Colon (tissue), 2 donors: ENCODE measurements around the gene DEDD2.

Experiments used
- FAIRE-seq: peaks from 2 replicates; lab custom pipeline; 2012; peaks lifted over from hg19 to GRCh38; lab: Jason Lieb, UNC
- donor health status: control.
- donor health status: control.

DEDD2 gene

GRCh38 chr19:42248270-42249148 is 31.0 kb upstream of the DEDD2 start:
- no peak for FAIRE-seq

- FAIRE-seq: no peak
These were observed 30.2 kb upstream of the DEDD2 start for GRCh38 chr19:42247640-42248199.

GRCh38 chr19:42246922-42247639 is 29.6 kb upstream of the DEDD2 start:
- FAIRE-seq: no peak

GRCh38 chr19:42246143-42246921 is 28.9 kb upstream of the DEDD2 start:
- no peak for FAIRE-seq

- no peak for FAIRE-seq
These were observed 27.8 kb upstream of the DEDD2 start for GRCh38 chr19:42245231-42245630.

- no peak for FAIRE-seq
These were observed 27.1 kb upstream of the DEDD2 start for GRCh38 chr19:42244347-42245220.

- FAIRE-seq: peak; percentile 89
These were observed 25.3 kb upstream of the DEDD2 start, which contains the start of gene GSK3A for GRCh38 chr19:42242512-42243409. TSS of gene GSK3A (minus strand) at chr19:42242602. CDS start at chr19:42242465, 137 bp downstream.

- no peak for FAIRE-seq
These were observed 24.6 kb upstream of the DEDD2 start for GRCh38 chr19:42242069-42242511.

GRCh38 chr19:42241279-42241678 is 23.8 kb upstream of the DEDD2 start:
- FAIRE-seq: no peak

- no peak for FAIRE-seq
These were observed 22.2 kb upstream of the DEDD2 start for GRCh38 chr19:42239544-42240220.

GRCh38 chr19:42235181-42235580 is 17.7 kb upstream of the DEDD2 start:
- FAIRE-seq: no peak

GRCh38 chr19:42234364-42234763 is 16.9 kb upstream of the DEDD2 start:
- FAIRE-seq: no peak

GRCh38 chr19:42233678-42234292 is 16.3 kb upstream of the DEDD2 start:
- no peak for FAIRE-seq

- no peak for FAIRE-seq
These were observed 15.6 kb upstream of the DEDD2 start for GRCh38 chr19:42233106-42233505.

- no peak for FAIRE-seq
These were observed 15.0 kb upstream of the DEDD2 start for GRCh38 chr19:42232435-42232834.

GRCh38 chr19:42230571-42230970 is 13.1 kb upstream of the DEDD2 start:
- no peak for FAIRE-seq

- no peak for FAIRE-seq
These were observed 12.4 kb upstream of the DEDD2 start for GRCh38 chr19:42229855-42230351.

GRCh38 chr19:42229301-42229854 is 11.9 kb upstream of the DEDD2 start:
- FAIRE-seq: no peak
